ENCODE results near the gene ZFP36L2. TPM values are rescaled to one million over a fixed set of nuclear protein-coding genes. Genes with fewer than 3 reads are reported as not detected.

Gene ZFP36L2
- total and polyA plus RNA-seq, 9 of the 15 experiments (the other 6 are each of a cell fraction or from before 2014, with no cell fraction given): 4.1 to 60.6 (median 20.3) TPM

- TF ChIP-seq HMGN3 (IDR thresholded peaks at IDR 0.05; ENCODE audit: borderline replicate concordance, extremely low read depth, insufficient read length, low read depth, low read length): peak; percentile 44
- TF ChIP-seq KLF1 (tag; IDR thresholded peaks at IDR 0.05): no peak
- peak; percentile 39; the same call in 1 of the 2 replicates for TF ChIP-seq MYC (IDR thresholded peaks at IDR 0.05; ENCODE audit: low read depth, low read length)
- peak; percentile 77; the same call in 1 of the 2 replicates for TF ChIP-seq MYC (CRISPR knock-in tag; IDR thresholded peaks at IDR 0.05; ENCODE audit: borderline replicate concordance, low read depth)
- TF ChIP-seq, protein P1, sequence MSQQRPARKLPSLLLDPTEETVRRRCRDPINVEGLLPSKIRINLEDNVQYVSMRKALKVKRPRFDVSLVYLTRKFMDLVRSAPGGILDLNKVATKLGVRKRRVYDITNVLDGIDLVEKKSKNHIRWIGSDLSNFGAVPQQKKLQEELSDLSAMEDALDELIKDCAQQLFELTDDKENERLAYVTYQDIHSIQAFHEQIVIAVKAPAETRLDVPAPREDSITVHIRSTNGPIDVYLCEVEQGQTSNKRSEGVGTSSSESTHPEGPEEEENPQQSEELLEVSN (IDR thresholded peaks at IDR 0.05; ENCODE audit: borderline replicate concordance in 1 of 2, extremely low read depth in 1 of 2, insufficient read depth in 1 of 2, insufficient read length in 1 of 2, low read depth in 1 of 2, low read length in 1 of 2, poor library complexity in 1 of 2, severe bottlenecking in 1 of 2): peak; percentile 75 to 92
- TF ChIP-seq BRCA1 (IDR thresholded peaks at IDR 0.05): no peak
- TF ChIP-seq BRCA1 (CRISPR knock-in tag; IDR thresholded peaks at IDR 0.05): 0 out of 2 replicates have a peak, but pooled peaks have one; percentile 27
- no peak for TF ChIP-seq ZNF239 (CRISPR knock-in tag; IDR thresholded peaks at IDR 0.05)
- 0 out of 2 replicates have a peak, but pooled peaks have one; percentile 35 for TF ChIP-seq E2F3 (CRISPR knock-in tag; IDR thresholded peaks at IDR 0.05)
- no peak for TF ChIP-seq ZNF121 (CRISPR knock-in tag; conservative IDR thresholded peaks at IDR 0.05)
- no peak for TF ChIP-seq ZNF41 (CRISPR knock-in tag; conservative IDR thresholded peaks at IDR 0.05)
- TF ChIP-seq POLR2G (IDR thresholded peaks at IDR 0.05; ENCODE audit: low read depth, low read length): peak; percentile 43; the same call in 1 of the 2 replicates
- TF ChIP-seq, protein P2, sequence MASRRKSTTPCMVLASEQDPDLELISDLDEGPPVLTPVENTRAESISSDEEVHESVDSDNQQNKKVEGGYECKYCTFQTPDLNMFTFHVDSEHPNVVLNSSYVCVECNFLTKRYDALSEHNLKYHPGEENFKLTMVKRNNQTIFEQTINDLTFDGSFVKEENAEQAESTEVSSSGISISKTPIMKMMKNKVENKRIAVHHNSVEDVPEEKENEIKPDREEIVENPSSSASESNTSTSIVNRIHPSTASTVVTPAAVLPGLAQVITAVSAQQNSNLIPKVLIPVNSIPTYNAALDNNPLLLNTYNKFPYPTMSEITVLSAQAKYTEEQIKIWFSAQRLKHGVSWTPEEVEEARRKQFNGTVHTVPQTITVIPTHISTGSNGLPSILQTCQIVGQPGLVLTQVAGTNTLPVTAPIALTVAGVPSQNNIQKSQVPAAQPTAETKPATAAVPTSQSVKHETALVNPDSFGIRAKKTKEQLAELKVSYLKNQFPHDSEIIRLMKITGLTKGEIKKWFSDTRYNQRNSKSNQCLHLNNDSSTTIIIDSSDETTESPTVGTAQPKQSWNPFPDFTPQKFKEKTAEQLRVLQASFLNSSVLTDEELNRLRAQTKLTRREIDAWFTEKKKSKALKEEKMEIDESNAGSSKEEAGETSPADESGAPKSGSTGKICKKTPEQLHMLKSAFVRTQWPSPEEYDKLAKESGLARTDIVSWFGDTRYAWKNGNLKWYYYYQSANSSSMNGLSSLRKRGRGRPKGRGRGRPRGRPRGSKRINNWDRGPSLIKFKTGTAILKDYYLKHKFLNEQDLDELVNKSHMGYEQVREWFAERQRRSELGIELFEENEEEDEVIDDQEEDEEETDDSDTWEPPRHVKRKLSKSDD (conservative IDR thresholded peaks at IDR 0.05; ENCODE audit: low read length): no peak
- TF ChIP-seq, protein P3, sequence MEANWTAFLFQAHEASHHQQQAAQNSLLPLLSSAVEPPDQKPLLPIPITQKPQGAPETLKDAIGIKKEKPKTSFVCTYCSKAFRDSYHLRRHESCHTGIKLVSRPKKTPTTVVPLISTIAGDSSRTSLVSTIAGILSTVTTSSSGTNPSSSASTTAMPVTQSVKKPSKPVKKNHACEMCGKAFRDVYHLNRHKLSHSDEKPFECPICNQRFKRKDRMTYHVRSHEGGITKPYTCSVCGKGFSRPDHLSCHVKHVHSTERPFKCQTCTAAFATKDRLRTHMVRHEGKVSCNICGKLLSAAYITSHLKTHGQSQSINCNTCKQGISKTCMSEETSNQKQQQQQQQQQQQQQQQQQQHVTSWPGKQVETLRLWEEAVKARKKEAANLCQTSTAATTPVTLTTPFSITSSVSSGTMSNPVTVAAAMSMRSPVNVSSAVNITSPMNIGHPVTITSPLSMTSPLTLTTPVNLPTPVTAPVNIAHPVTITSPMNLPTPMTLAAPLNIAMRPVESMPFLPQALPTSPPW (CRISPR knock-in tag; IDR thresholded peaks at IDR 0.05): no peak
- TF ChIP-seq, protein P4, sequence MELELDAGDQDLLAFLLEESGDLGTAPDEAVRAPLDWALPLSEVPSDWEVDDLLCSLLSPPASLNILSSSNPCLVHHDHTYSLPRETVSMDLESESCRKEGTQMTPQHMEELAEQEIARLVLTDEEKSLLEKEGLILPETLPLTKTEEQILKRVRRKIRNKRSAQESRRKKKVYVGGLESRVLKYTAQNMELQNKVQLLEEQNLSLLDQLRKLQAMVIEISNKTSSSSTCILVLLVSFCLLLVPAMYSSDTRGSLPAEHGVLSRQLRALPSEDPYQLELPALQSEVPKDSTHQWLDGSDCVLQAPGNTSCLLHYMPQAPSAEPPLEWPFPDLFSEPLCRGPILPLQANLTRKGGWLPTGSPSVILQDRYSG (tag; conservative IDR thresholded peaks at IDR 0.05; ENCODE audit: low read depth): peak; percentile 65; the same call in 1 of the 2 replicates
- no peak for TF ChIP-seq OTX1 (CRISPR knock-in tag; IDR thresholded peaks at IDR 0.05)
- TF ChIP-seq SAP30 (IDR thresholded peaks at IDR 0.05; ENCODE audit: borderline replicate concordance, insufficient read depth, low read depth, low read length, poor library complexity, severe bottlenecking): peak; percentile 60
- no peak for TF ChIP-seq ZNF280A (IDR thresholded peaks at IDR 0.05; ENCODE audit: low read depth, partially characterized antibody)
Observed at GRCh38 chr2:43225093-43225787, 1.2 kb downstream of the ZFP36L2 start (continued).

Data from K562 (cell line).